ENCODE results near the gene DUS2. TPM values are rescaled to one million over a fixed set of nuclear protein-coding genes. Genes with fewer than 3 reads are reported as not detected.
A peak's percentile ranks its signal among the peaks of the same experiment; 100 is the strongest.
"Not testable (repeated sequence)": the region's sequence is repeated elsewhere in the genome, so short reads cannot be mapped to it uniquely, and the experiment has no call there.

DUS2 gene
- total RNA-seq, 1 donor from 2014 or later, result 14.8 TPM

DNA sequence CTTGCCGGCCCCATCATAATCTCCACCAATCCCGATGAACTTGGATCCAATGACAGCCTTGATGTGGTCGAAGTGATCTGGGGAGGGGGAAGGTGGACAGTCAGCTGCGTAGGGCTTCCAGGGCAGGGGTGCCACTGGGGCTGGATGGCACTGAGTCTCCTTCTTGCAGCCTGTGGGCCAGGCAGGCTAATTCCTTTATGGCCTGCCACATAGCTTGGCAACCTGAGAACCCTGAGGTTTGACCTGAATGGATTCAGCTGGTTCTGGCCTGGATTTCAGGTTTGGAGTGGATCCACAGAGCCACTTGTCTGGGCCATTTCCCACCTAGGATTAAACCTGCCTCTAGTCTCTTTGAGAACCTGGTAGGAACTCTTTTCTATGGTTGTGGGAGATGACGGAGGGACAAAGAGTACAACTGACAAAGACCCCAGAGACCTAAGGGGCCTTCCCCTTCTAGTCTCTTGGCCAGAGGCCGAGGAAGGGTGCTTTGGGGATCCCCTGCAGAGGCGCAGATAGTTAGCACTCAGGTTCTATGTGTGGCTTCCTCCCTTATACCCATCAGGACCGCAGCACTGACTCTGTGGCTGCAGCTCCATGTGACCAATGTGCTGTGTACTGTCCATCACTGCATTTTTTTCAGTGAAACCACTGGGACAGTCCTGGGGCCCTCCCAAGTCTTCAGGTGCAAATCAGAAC is 33.6 kb upstream of the DUS2 start:
- H3K4me3 ChIP-seq (ENCODE audit: low read depth, low read length), result no peak overlapping the region
- H3K27me3 ChIP-seq (ENCODE audit: control insufficient read depth, insufficient read depth, low read length), result peaks cover 3% of the 10 kb centered on the region
- H3K36me3 ChIP-seq (ENCODE audit: control insufficient read depth, insufficient read depth, low read length), result no peaks in the 10 kb centered on the region
- TF ChIP-seq, protein P1, sequence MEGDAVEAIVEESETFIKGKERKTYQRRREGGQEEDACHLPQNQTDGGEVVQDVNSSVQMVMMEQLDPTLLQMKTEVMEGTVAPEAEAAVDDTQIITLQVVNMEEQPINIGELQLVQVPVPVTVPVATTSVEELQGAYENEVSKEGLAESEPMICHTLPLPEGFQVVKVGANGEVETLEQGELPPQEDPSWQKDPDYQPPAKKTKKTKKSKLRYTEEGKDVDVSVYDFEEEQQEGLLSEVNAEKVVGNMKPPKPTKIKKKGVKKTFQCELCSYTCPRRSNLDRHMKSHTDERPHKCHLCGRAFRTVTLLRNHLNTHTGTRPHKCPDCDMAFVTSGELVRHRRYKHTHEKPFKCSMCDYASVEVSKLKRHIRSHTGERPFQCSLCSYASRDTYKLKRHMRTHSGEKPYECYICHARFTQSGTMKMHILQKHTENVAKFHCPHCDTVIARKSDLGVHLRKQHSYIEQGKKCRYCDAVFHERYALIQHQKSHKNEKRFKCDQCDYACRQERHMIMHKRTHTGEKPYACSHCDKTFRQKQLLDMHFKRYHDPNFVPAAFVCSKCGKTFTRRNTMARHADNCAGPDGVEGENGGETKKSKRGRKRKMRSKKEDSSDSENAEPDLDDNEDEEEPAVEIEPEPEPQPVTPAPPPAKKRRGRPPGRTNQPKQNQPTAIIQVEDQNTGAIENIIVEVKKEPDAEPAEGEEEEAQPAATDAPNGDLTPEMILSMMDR (IDR thresholded peaks at IDR 0.05; ENCODE audit: insufficient read depth, low read length, poor library complexity, severe bottlenecking), result no peak
- no peak for DNase-seq (ENCODE audit: low read depth)

DNA sequence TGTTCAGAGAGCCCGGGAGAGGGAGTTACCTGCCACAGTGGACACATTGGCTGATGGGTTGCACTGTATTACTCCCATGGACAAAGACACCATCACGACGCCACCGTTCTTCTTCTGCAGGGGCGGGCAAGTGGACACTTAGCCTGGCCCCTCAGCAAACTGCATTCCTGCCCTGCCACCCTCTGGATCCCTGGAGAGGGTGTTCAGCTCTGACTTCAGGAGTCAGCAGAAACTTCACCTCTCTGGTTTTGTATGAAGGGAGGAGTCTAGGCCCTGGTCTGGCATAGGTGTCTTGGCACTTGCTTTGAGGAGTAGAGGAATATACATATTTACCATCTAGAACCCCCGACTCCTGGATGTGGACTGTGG is 33.1 kb upstream of the DUS2 start:
- H3K4me3 ChIP-seq (ENCODE audit: low read depth, low read length), result no peak overlapping the region
- H3K27me3 ChIP-seq (ENCODE audit: control insufficient read depth, insufficient read depth, low read length), result peaks cover 3% of the 10 kb centered on the region
- TF ChIP-seq, protein P1 (IDR thresholded peaks at IDR 0.05; ENCODE audit: insufficient read depth, low read length, poor library complexity, severe bottlenecking), result no peak
- H3K36me3 ChIP-seq (ENCODE audit: control insufficient read depth, insufficient read depth, low read length), result no peaks in the 10 kb centered on the region
- DNase-seq (ENCODE audit: low read depth), result no peak

DNA sequence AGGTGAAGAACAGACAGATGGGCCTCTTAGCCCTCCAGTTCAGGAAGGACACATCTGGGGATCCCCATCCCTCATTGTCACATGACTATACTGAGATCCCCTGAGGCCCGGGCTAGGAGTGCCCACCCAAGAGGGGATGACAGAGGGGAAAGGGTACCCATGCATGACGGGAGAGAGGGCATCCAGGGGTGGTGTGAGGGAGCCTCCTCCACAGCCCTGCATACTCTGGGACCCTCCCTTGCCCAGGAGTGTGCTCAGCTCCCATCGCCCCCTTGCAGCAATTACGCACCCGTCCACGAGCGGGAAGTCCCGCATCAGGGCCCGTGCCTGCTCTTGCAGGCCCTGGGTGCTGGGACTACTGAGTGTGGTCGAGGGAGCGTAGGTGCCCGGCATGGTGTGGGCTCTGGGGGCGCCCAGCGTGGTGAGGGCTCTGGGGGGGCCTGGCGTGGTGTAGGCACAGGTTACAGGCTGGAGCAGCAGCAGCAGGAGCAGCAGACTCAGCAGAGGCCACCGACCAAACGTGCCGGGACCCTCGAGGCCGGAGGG is 30.4 kb upstream of the DUS2 start:
- TF ChIP-seq, protein P1 (IDR thresholded peaks at IDR 0.05; ENCODE audit: insufficient read depth, low read length, poor library complexity, severe bottlenecking), result no peak
- no peaks in the 10 kb centered on the region for H3K36me3 ChIP-seq (ENCODE audit: control insufficient read depth, insufficient read depth, low read length)
- peaks cover 3% of the 10 kb centered on the region for H3K27me3 ChIP-seq (ENCODE audit: control insufficient read depth, insufficient read depth, low read length)
- no peak overlapping the region for H3K4me3 ChIP-seq (ENCODE audit: low read depth, low read length)
- DNase-seq (ENCODE audit: low read depth), result no peak

DNA sequence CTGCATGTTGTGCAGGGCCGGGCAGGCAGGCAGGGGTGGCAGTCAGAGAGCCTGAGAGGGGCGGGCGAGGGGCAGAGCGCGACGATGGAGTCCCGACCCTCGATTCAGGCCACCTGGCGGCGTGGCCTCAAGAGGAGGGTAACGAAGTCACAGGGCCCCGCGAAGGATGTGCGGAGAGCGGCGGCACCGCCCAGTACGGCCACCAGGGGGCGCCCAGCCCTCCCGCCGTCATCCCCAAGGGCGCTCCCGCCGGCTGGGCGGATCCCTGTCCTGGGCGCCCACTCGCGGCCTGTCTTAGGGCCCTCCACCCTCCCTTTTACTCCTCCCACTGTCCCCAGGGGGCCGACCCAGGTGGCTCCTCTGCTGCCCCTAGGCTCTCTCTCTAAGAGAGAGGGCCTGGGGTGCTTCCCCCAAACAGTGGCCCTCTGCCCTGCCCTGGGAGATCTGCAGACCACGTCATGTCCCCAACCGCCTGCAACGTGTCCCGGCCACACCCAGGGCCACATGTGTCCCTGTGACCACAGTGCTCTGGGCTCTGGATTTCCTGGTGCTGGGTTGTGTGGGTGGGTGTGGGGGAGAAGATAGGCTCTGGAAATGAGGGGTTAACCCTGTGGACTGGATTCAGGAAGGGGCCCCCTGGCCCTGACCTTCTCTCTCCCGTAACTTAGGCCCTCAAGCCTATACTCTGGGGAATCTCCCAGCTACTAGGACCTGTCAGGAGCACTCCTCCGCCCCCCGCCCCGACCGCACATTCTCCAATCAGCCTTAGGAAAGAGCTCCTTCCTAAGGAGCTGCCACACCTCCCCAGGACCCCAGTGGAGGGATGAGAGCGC is 29.7 kb upstream of the DUS2 start:
- Histone ChIP-seq H3K27me3 (ENCODE audit: control insufficient read depth, insufficient read depth, low read length) (peaks cover 3% of the 10 kb centered on the region), H3K36me3 (ENCODE audit: control insufficient read depth, insufficient read depth, low read length) (no peaks in the 10 kb centered on the region), H3K4me3 (ENCODE audit: low read depth, low read length) (no peak overlapping the region)
- DNase-seq (ENCODE audit: low read depth), result no peak
- TF ChIP-seq, protein P1 (IDR thresholded peaks at IDR 0.05; ENCODE audit: insufficient read depth, low read length, poor library complexity, severe bottlenecking), result peak; percentile 83

DNA sequence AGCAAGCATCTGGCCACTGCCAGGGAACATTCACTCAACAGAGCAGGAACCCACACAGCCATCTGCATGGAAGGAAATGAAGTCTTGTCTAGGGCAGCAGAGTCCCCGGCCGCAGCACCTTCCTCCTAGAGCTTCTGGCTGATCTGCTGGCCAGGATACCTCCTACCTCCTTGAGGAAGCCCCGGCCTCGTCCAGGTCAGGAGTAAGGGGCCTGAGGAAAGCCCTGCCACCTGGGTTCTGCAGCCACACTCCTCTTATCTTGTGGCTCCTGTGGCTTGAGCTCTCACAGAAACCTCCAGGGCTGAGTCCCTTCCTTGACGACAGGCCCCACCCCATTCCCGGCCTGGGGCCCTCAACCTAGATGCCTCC is 29.1 kb upstream of the DUS2 start:
- DNase-seq (ENCODE audit: low read depth); H3K27me3 ChIP-seq (ENCODE audit: control insufficient read depth, insufficient read depth, low read length); H3K36me3 ChIP-seq (ENCODE audit: control insufficient read depth, insufficient read depth, low read length); H3K4me3 ChIP-seq (ENCODE audit: low read depth, low read length): not testable (repeated sequence)

DNA sequence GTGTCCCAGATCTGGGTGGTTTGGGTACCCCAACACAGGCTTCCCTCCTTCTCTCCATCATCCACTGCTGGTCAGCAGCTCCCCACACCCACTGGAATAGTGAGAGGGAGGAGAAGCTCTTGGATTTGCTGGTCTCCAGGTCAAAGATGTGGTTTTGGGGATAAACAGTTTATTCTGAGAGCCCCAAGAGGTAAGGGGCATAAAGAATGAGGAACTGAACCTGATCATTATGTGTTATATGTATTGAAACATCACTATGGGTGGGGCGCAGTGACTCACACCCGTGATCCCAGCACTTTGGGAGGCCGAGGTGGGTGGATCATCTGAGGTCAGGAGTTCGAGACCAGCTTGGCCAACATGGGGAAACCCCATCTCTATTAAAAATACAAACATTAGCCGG is 27.7 kb upstream of the DUS2 start:
- TF ChIP-seq, protein P1 (IDR thresholded peaks at IDR 0.05; ENCODE audit: insufficient read depth, low read length, poor library complexity, severe bottlenecking), result no peak
- no peak for DNase-seq (ENCODE audit: low read depth)
- H3K36me3 ChIP-seq (ENCODE audit: control insufficient read depth, insufficient read depth, low read length), result no peaks in the 10 kb centered on the region
- H3K27me3 ChIP-seq (ENCODE audit: control insufficient read depth, insufficient read depth, low read length), result peaks cover 3% of the 10 kb centered on the region
- H3K4me3 ChIP-seq (ENCODE audit: low read depth, low read length), result no peak overlapping the region

Measured in kidney epithelial cell (primary cell).